Gastroesophageal sphincter (tissue), 4 donors: ENCODE results near the gene COL11A2. TPM values are rescaled to one million over a fixed set of nuclear protein-coding genes. Genes with fewer than 3 reads are reported as not detected.

Source experiments
- ATAC-seq: fragments of 150-250 bp; one replicate; pipeline ENCODE4 v1.9.1; 2016; ENCODE audit warnings: mild to moderate bottlenecking, moderate library complexity
- H3K27ac ChIP-seq, 4 donors: fragments of 200-600 bp; sonication (generic) in 3 of 4; 1 replicate in 3 of 4; 2 replicates in 1 of 4; pipeline ENCODE4 v1.5.1; 2016 to 2019
- H3K27me3 ChIP-seq: fragments of 200-600 bp; sonication (generic); one replicate; pipeline ENCODE4 v1.5.1; 2019
- H3K36me3 ChIP-seq, 2 donors: fragments of 200-600 bp; sonication (generic); one replicate each; pipeline ENCODE4 v1.5.1; 2019; ENCODE audit warnings: control low read depth in 1 of 2
- H3K4me1 ChIP-seq, 3 donors: fragments of 200-600 bp; sonication (generic); 1 replicate in 2 of 3; 2 replicates in 1 of 3; pipeline ENCODE4 v1.5.1; 2016 to 2019; ENCODE audit warnings: control low read depth in 2 of 3
- H3K4me3 ChIP-seq, 2 donors: fragments of 200-600 bp; sonication (generic); one replicate each; pipeline ENCODE4 v1.5.1; 2019; ENCODE audit warnings: mild to moderate bottlenecking in 1 of 2, moderate library complexity in 1 of 2
- H3K9me3 ChIP-seq, 3 donors: fragments of 200-600 bp; sonication (generic); one replicate each; pipeline ENCODE4 v1.5.1; 2017 to 2019; ENCODE audit warnings: control low read depth in 2 of 3
- EP300 ChIP-seq: sonication (generic); formaldehyde crosslinking; IDR thresholded peaks from one replicate; pipeline ENCODE4 v1.6.1; 2017; ENCODE audit warnings: antibody characterized with exemption, mild to moderate bottlenecking
- POLR2A ChIP-seq, 2 donors: fragments of 450-650 bp; IDR thresholded peaks; one replicate each; pipeline ENCODE4 v1.6.1; 2017; ENCODE audit warnings: antibody characterized with exemption in 2 of 2, mild to moderate bottlenecking in 2 of 2, moderate library complexity in 1 of 2
- POLR2AphosphoS5 ChIP-seq: sonication (generic); formaldehyde crosslinking; IDR thresholded peaks from one replicate; pipeline ENCODE4 v1.6.1; 2017; ENCODE audit warnings: antibody characterized with exemption
- WGBS, 2 donors: methylation state at CpG; one replicate each; pipeline ENCODE4 v1.1.5; 2018; ENCODE audit warnings: low coverage in 1 of 2; 5-methylcytosine and 5-hydroxymethylcytosine counted together
- total RNA-seq, 4 donors: library from RNA; depleted of rRNA; stranded (reverse); fragments of >200 nt; gene quantifications; one replicate each; pipeline ENCODE4 v1.1.0, GENCODE V29; 2016
- TF ChIP-seq, protein P1 (sequence below), 4 experiments: fragments of 200-600 bp in 2 of 4; fragments of 450-650 bp in 2 of 4; sonication (generic) in 1 of 4; IDR thresholded peaks; one replicate each; pipeline ENCODE4 v1.5.1; 2017 to 2019; ENCODE audit warnings: antibody characterized with exemption in 4 of 4, mild to moderate bottlenecking in 2 of 4, moderate library complexity in 2 of 4

The COL11A2 gene
- total RNA-seq, 4 donors from 2014 or later: 0.35 to 1.4 (median 0.45) TPM

DNA sequence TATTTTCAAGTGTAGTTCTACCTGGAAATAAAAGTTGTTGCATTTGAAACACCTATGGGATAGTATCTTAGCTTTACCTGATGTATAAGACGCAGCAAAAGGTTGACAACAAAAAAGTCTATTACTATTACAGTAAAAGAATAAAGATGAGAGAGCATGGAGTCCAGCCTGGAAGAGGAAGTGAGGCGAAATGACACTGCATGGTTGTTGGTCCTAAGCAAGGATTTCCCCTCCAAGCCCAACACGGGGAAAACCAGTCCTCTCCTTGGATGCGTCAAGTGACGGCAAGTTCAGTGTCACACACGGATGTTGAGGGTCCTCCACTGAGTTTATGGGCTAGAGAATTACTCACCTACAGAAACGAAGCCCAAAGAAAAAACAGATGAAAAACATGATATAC, 51.7 kb downstream of the COL11A2 start:
- H3K27ac ChIP-seq: no peak overlapping the region
- no peaks in the 10 kb centered on the region for H3K4me1 ChIP-seq
- H3K36me3 ChIP-seq: no peaks in the 10 kb centered on the region
- no peaks in the 10 kb centered on the region for H3K9me3 ChIP-seq
- no peak overlapping the region for H3K4me3 ChIP-seq
- H3K27me3 ChIP-seq: peaks cover 51% of the 10 kb centered on the region
- WGBS, 2 donors: 70 to 80% methylated on average over 7 of the region's 7 CpGs
- ATAC-seq: no peak
- TF ChIP-seq POLR2A (IDR thresholded peaks at IDR 0.05) (no peak), EP300 (no peak), POLR2AphosphoS5 (no peak)
- TF ChIP-seq, protein P1, sequence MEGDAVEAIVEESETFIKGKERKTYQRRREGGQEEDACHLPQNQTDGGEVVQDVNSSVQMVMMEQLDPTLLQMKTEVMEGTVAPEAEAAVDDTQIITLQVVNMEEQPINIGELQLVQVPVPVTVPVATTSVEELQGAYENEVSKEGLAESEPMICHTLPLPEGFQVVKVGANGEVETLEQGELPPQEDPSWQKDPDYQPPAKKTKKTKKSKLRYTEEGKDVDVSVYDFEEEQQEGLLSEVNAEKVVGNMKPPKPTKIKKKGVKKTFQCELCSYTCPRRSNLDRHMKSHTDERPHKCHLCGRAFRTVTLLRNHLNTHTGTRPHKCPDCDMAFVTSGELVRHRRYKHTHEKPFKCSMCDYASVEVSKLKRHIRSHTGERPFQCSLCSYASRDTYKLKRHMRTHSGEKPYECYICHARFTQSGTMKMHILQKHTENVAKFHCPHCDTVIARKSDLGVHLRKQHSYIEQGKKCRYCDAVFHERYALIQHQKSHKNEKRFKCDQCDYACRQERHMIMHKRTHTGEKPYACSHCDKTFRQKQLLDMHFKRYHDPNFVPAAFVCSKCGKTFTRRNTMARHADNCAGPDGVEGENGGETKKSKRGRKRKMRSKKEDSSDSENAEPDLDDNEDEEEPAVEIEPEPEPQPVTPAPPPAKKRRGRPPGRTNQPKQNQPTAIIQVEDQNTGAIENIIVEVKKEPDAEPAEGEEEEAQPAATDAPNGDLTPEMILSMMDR (IDR thresholded peaks at IDR 0.05): no peak

DNA sequence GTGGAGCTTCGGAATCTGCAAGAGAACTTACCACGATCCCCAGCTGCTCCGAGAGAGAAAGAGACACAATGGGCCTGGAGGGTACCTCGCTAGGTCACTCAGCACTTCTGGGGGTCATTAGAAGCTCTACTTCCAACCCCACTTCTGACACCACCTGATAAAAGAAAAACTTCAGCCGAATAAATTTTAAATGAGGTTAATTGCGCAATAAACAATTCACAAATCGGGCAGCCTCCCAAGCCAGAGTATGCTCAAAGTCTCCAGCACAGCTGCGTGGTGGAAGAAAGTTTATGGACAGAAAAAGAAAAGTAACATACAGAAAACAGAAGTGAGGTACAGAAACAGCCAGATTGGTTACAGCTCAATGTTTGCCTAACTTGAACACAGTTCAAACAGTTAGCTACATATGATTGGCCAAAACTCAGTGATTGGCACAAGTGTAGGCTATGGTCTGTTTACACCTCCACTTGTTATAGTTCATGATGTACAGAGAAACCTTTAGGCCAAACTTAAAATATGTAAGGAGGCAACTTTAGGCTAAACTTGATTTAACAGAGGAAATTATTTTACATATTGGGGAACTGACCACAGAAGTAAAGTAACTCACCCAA, 52.6 kb downstream of the COL11A2 start:
- TF ChIP-seq POLR2AphosphoS5: no peak
- TF ChIP-seq EP300: no peak
- TF ChIP-seq, protein P1 (IDR thresholded peaks at IDR 0.05): no peak
- no peak for TF ChIP-seq POLR2A (IDR thresholded peaks at IDR 0.05)
- no peaks in the 10 kb centered on the region for H3K4me1 ChIP-seq
- H3K36me3 ChIP-seq: no peaks in the 10 kb centered on the region
- no peak overlapping the region for H3K27ac ChIP-seq
- H3K27me3 ChIP-seq: peaks cover 51% of the 10 kb centered on the region
- no peak for ATAC-seq
- H3K9me3 ChIP-seq: no peaks in the 10 kb centered on the region
- H3K4me3 ChIP-seq: no peak overlapping the region
- 70 to 82% methylated on average over 6 to 8 of the region's 8 CpGs for WGBS, 2 donors

DNA sequence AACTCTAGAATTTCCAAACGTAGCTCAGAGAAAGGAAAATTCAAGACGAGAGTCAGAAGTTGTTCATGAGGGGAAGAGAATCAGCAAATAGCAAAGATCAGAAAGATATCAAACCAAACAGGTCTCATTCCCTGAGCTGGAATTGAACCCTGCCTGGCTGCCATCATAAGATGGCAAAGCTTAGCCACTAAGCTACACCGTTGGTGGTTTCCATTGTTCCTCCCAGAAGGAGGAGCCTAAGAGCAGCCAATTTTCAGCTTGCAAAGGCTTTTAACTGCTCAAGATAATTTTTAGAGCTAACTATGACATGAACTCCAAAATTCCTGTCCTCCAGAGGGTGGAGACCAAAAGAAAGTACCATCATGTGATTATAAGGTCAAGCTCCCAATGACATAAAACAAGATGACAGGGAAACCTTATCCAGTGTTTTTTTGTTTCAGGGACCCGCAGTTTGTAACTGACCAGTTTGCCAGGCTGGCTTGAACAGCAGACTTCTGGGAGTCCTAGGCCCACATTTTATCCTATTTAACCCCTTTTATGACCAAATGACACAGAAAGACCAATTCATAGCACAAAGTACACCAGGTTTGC, 55.9 kb downstream of the COL11A2 start:
- 46 to 90% methylated on average over 3 to 4 of the region's 4 CpGs for WGBS, 2 donors

DNA sequence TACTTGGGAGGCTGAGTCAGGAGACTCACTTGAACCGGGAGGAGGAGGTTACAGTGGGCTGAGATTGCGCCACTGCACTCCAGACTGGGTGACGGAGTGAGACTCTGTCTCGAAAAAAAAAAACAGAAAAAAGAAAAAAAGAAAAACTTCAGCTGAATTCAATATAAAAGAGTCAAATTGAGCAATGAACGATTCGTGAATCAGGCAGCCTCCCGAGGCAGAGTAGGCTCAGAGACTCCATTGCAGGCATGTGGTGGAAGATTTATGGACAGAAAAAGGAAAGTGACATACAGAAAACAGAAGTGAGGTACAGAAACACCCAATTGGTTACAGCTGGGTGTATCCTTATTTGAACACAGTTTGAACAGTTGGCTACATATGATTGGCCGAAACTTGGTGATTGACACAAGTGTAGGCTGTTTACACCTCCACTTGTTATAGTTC, 60.2 kb downstream of the COL11A2 start:
- Histone ChIP-seq H3K36me3 (no peaks in the 10 kb centered on the region), H3K27me3 (peaks cover 28% of the 10 kb centered on the region), H3K27ac (no peak overlapping the region), H3K9me3 (no peaks in the 10 kb centered on the region), H3K4me1 (no peaks in the 10 kb centered on the region), H3K4me3 (no peak overlapping the region)
- TF ChIP-seq, protein P1 (IDR thresholded peaks at IDR 0.05): no peak
- no peak for TF ChIP-seq EP300
- WGBS, 2 donors: 64 to 77% methylated on average over 4 to 8 of the region's 8 CpGs
- no peak for ATAC-seq

More for the DNA sequence above, 55.9 kb downstream of the COL11A2 start:
- Histone ChIP-seq H3K4me1 (no peaks in the 10 kb centered on the region), H3K36me3 (no peaks in the 10 kb centered on the region), H3K27ac (no peak overlapping the region), H3K4me3 (no peak overlapping the region), H3K9me3 (no peaks in the 10 kb centered on the region), H3K27me3 (peaks cover 35% of the 10 kb centered on the region)
- ATAC-seq: no peak
- TF ChIP-seq, protein P1 (IDR thresholded peaks at IDR 0.05): no peak
- TF ChIP-seq EP300: no peak
- no peak for TF ChIP-seq POLR2AphosphoS5
- no peak for TF ChIP-seq POLR2A (IDR thresholded peaks at IDR 0.05)

DNA sequence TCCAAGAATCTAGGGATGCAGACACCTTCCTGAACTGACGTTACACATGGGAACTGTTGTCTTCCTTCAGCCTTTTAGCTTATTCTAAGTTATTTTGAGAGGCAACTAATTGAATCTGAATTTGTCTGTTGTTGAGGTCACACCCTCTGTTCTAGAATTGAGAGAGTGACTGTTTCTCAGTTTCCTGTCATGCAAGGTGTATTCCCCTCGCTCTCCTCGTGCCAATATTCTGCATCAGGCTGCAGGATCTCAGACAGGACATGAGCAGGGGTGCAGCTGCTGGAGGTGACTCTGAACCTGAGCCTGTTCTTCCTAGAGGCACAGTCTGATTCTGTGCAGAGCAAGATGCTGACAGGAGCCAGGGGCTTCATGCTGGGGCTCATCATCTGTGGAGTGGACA, 63.9 kb downstream of the COL11A2 start:
- Histone ChIP-seq H3K36me3 (no peaks in the 10 kb centered on the region), H3K27me3 (peaks cover 29% of the 10 kb centered on the region), H3K9me3 (peaks cover 0 to 10% (median 0%) of the 10 kb centered on the region in 3 donors), H3K4me3 (no peak overlapping the region), H3K27ac (no peak overlapping the region), H3K4me1 (no peaks in the 10 kb centered on the region)
- TF ChIP-seq, protein P1 (IDR thresholded peaks at IDR 0.05): no peak
- no peak for TF ChIP-seq POLR2A (IDR thresholded peaks at IDR 0.05)
- TF ChIP-seq EP300: no peak
- TF ChIP-seq POLR2AphosphoS5: no peak
- no peak for ATAC-seq
- 54% methylated on average over 3 of the region's 3 CpGs; no CpG with 5 or more reads in 1 of the 2 donors for WGBS, 2 donors
